Measurements from ENCODE around the gene RHBDL1. TPM values are rescaled to one million over a fixed set of nuclear protein-coding genes. Genes with fewer than 3 reads are reported as not detected.

RHBDL1 gene
- total and polyA plus RNA-seq, 10 of the 15 experiments (the other 5 are each of a cell fraction or from before 2014, with no cell fraction given): 0.04 to 1.3 (median 0.65) TPM; not detected in 5

DNA sequence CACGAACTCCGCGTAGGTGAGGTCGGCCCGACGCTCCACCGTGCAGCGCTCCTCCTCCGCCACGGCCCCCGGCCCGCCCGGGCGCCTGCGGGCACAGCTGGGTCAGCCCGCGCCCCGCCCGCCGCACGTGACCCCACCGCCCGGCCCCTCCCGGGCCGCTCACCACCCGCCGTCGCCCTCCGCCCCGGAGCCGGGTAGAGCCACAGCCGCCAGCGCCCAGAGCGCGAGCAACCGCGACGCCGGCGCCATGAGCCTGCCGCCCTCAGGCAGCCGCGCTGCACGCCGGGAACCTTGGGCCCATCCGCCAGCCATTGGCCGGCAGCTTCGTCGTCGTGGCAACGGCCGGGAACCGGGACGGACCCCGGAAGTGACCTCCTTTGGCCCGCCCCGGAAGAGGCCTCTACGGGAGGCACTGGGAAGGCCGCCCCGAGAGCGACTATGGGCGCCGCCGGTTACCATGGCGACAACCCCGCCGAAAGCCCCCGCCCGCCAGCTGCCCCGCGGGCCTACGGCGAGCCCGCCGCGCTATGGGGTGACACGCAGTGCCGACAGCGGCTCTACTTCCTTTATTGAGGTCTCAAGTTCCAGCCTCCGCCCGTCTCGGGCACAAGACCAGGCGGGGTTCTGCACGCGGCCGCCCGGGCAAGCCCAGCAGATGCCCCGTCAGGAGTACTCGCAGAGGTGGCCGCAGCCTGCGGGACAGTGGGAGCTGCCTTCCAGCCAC lies 8.8 kb downstream of the RHBDL1 start, which contains the start of gene JMJD8 (continued):
- TF ChIP-seq KLF5 (IDR thresholded peaks at IDR 0.05; ENCODE audit: partially characterized antibody) (peak; percentile 69), POLR2AphosphoS5 (IDR thresholded peaks at IDR 0.05; ENCODE audit: low read length) (0 out of 2 replicates have a peak, but pooled peaks have one; percentile 79), NRF1 (conservative IDR thresholded peaks at IDR 0.05; ENCODE audit: low read depth, low read length) (no peak), CHD2 (IDR thresholded peaks at IDR 0.05; ENCODE audit: borderline replicate concordance, low read depth, low read length) (peak; percentile 87), GATAD2B (conservative IDR thresholded peaks at IDR 0.05; ENCODE audit: low read depth) (peak; percentile 52; the same call in 1 of the 2 replicates), GABPA (IDR thresholded peaks at IDR 0.05; ENCODE audit: low read depth) (peak; percentile 95), MLLT1 (IDR thresholded peaks at IDR 0.05) (no peak), CTCF (IDR thresholded peaks at IDR 0.05 in 2 of 3, conservative IDR thresholded peaks at IDR 0.05 in 1 of 3; ENCODE audit: control insufficient read depth in 2 of 3, extremely low read depth in 1 of 3, insufficient read depth in 1 of 3, low read depth in 3 of 3, low read length in 3 of 3) (no peak), BRCA1 (IDR thresholded peaks at IDR 0.05; ENCODE audit: low read depth, low read length) (no peak), RUNX3 (IDR thresholded peaks at IDR 0.05; ENCODE audit: low read length) (no peak), ZNF217 (IDR thresholded peaks at IDR 0.05) (no peak), BCLAF1 (IDR thresholded peaks at IDR 0.05) (no peak), MEF2A (IDR thresholded peaks at IDR 0.05; ENCODE audit: insufficient read depth, low read depth, low read length) (0 out of 2 replicates have a peak, but pooled peaks have one; percentile 27), CBX3 (IDR thresholded peaks at IDR 0.05; ENCODE audit: borderline replicate concordance, low read depth) (no peak), RELB (IDR thresholded peaks at IDR 0.05; ENCODE audit: low read depth) (no peak), MYC (IDR thresholded peaks at IDR 0.05; ENCODE audit: insufficient read depth, insufficient read length, insufficient replicate concordance, low read length, severe bottlenecking) (peak; percentile 57), SIN3A (IDR thresholded peaks at IDR 0.05; ENCODE audit: low read depth, low read length) (peak; percentile 91), BCL11A (IDR thresholded peaks at IDR 0.05; ENCODE audit: low read depth, low read length) (no peak), TARDBP (IDR thresholded peaks at IDR 0.05; ENCODE audit: borderline replicate concordance) (0 out of 2 replicates have a peak, but pooled peaks have one; percentile 13)
- TF ChIP-seq, protein P1, sequence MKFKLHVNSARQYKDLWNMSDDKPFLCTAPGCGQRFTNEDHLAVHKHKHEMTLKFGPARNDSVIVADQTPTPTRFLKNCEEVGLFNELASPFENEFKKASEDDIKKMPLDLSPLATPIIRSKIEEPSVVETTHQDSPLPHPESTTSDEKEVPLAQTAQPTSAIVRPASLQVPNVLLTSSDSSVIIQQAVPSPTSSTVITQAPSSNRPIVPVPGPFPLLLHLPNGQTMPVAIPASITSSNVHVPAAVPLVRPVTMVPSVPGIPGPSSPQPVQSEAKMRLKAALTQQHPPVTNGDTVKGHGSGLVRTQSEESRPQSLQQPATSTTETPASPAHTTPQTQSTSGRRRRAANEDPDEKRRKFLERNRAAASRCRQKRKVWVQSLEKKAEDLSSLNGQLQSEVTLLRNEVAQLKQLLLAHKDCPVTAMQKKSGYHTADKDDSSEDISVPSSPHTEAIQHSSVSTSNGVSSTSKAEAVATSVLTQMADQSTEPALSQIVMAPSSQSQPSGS (IDR thresholded peaks at IDR 0.05; ENCODE audit: low read length): no peak; the same call in 1 of the 2 replicates
